Bronchial epithelial cell (primary cell): ENCODE data around the gene MIOX. TPM values are rescaled to one million over a fixed set of nuclear protein-coding genes. Genes with fewer than 3 reads are reported as not detected.
"Not testable (repeated sequence)": the region's sequence is repeated elsewhere in the genome, so short reads cannot be mapped to it uniquely, and the experiment has no call there.

Experiments used
- DNase-seq: peaks from one replicate; pipeline ENCODE4 v3.0.0-alpha.2; 2010; ENCODE audit warnings: low read depth
- FAIRE-seq: peaks from 2 replicates; lab custom pipeline; 2011; peaks lifted over from hg19 to GRCh38; lab: Jason Lieb, UNC
- H3K27me3 ChIP-seq: 2 replicates; pipeline ENCODE4 v1.5.1; 2011; ENCODE audit warnings: low read length; ENCODE audit not compliant: control insufficient read depth, insufficient read depth
- H3K36me3 ChIP-seq: 2 replicates; pipeline ENCODE4 v1.5.1; 2011; ENCODE audit warnings: low read length; ENCODE audit not compliant: control insufficient read depth, insufficient read depth
- H3K4me3 ChIP-seq: 2 replicates; pipeline ENCODE4 v1.5.1; 2011; ENCODE audit warnings: mild to moderate bottlenecking, low read depth, low read length, control low read depth
- CTCF ChIP-seq: IDR thresholded peaks from 2 replicates; pipeline ENCODE4 v1.5.1; 2011; ENCODE audit warnings: mild to moderate bottlenecking, moderate library complexity, low read length, control low read depth, inconsistent platforms; ENCODE audit not compliant: insufficient read depth, severe bottlenecking
- total RNA-seq: library from RNA; depleted of rRNA; stranded (reverse); fragments of >200 nt; gene quantifications from 2 replicates; pipeline ENCODE4 v1.2.1, GENCODE V29; 2014

Gene MIOX
- total RNA-seq, 1 donor from 2014 or later: not detected

DNA sequence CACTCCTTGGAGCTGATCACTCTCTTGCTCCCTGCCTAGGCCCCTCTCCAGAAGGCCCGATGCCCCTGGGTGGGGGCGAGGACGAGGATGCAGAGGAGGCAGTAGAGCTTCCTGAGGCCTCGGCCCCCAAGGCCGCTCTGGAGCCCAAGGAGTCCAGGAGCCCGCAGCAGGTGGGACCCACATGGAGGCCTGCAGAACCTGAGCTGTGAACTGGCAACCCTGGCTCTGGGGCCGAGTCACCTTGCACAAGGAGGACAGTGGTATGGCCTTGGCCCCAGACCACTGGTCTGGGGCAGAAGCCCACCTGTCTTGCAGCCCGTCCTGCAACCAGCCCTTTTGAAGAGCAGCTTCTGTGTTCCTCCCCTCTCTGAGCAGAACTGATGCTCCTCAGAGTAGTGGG is 32.5 kb downstream of the MIOX start:
- H3K27me3 ChIP-seq: no peaks in the 10 kb centered on the region
- peaks cover 22% of the 10 kb centered on the region for H3K36me3 ChIP-seq
- no peak for TF ChIP-seq CTCF
- DNase-seq (no peak), FAIRE-seq (no peak)
- no peak overlapping the region for H3K4me3 ChIP-seq

DNA sequence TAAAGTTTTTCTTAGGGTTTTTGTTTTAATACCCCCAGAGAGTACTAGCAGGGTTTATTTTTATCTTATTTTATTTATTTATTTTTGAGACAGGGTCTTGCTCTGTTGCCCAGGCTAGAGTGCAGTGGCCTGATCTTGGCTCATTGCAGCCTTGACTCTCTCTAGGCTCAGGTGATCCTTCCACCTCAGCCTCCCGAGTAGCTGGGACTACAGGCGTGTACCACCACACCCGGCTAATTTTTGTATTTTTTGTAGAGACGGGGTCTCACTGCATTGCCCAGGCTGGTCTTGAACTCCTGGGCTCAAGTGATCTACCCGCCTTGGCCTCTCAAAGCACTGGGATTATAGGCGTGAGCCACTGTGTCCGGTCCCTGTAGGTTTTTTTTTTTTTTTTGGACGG is 33.5 kb downstream of the MIOX start:
- not testable (repeated sequence) for FAIRE-seq, DNase-seq, H3K27me3 ChIP-seq, H3K4me3 ChIP-seq
- peaks cover 23% of the 10 kb centered on the region for H3K36me3 ChIP-seq

DNA sequence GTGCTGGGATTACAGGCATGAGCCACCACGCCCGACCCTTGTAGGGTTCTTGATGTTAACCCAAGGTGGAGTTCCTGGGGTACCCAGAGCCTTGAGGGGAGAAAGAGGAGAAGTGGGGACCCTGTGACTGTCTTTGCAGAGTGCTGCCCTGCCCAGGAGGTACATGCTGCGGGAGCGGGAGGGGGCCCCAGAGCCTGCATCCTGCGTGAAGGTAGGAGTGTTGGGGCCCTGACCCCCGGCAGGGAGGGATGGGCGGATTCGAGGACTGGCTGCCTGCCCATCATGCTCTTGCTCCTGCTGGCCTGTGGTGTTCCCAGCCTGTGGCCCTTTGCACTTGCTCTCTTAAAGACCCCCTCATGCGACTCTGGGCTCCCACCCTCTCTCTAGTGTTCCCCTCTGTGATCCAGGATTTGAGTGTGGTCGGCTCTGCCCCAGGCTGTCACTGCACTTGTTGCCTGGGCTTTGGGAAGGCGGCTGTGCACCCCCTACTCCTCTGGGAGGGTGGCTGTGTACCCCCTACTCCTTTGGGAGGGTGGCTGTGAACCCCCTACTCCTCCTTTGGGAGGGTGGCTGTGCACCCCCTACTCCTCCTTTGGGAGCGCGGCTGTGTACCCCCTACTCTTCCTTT is 34.3 kb downstream of the MIOX start:
- no peak for TF ChIP-seq CTCF
- H3K36me3 ChIP-seq: peaks cover 23% of the 10 kb centered on the region
- DNase-seq (no peak), FAIRE-seq (peak; percentile 18)
- no peak overlapping the region for H3K4me3 ChIP-seq
- no peaks in the 10 kb centered on the region for H3K27me3 ChIP-seq

DNA sequence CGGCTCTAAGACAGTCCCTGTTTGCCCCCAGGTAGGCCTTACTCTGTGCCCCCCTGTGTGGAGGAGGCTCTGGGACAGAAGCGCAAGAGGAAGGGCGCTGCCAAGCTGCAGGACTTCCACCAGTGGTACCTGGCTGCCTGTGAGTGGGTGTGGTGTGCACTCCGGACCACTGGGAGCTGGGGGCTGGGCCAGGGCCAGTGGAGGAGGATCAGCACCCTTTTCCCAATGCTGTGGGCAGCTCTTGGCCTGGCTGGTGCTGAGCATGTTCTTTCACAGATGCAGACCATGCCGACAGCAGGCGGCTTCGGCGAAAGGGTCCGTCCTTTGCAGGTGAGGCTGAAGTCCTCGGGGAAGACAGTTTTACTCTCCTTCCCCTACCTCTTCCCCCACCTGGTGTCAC is 35.1 kb downstream of the MIOX start:
- Histone ChIP-seq H3K27me3 (no peaks in the 10 kb centered on the region), H3K36me3 (peaks cover 19% of the 10 kb centered on the region), H3K4me3 (no peak overlapping the region)
- TF ChIP-seq CTCF: no peak
- no peak for DNase-seq
- FAIRE-seq: no peak

GRCh38 chr22:50522208-50522805 is 35.6 kb downstream of the MIOX start:
- FAIRE-seq (no peak), DNase-seq (no peak)
- Histone ChIP-seq H3K4me3 (no peak overlapping the region), H3K36me3 (peaks cover 17% of the 10 kb centered on the region), H3K27me3 (no peaks in the 10 kb centered on the region)
- TF ChIP-seq CTCF: no peak

DNA sequence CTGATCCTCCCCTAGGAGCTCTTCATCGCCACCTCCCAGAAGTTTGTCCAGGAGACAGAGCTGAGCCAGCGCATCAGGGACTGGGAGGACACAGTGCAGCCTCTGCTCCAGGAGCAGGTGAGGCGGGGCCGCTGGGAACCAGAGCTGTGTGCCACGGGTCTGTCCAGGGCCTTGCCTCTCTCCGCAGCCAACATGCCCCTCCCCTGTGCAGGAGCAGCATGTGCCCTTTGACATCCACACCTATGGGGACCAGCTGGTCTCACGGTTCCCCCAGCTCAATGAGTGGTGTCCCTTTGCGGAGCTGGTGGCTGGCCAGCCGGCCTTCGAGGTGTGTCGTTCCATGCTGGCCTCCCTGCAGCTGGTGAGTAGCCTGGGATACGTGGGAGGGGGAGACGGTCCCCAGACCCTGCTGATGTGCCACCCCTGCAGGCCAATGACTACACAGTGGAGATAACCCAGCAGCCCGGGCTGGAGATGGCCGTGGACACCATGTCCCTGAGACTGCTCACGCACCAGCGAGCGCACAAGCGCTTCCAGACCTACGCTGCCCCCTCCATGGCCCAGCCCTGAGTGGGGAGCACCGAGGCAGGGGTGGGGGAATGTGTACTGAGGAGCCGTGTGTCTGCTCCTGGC is 36.3 kb downstream of the MIOX start:
- Histone ChIP-seq H3K27me3 (no peaks in the 10 kb centered on the region), H3K4me3 (no peak overlapping the region), H3K36me3 (peaks cover 14% of the 10 kb centered on the region)
- no peak for DNase-seq
- no peak for TF ChIP-seq CTCF
- FAIRE-seq: no peak
